T-helper 17 cell (primary cell): Measurements from ENCODE around the gene EIF4EBP3. TPM values are rescaled to one million over a fixed set of nuclear protein-coding genes. Genes with fewer than 3 reads are reported as not detected.

Experiments
- ATAC-seq: fragments of 150-1000 bp; cut with Tn5 transposase; 2 replicates; pipeline ENCODE4 v1.10.0; 2021; ENCODE audit warnings: mild to moderate bottlenecking, moderate library complexity
- DNase-seq, 3 donors: peaks; one replicate each; pipeline versions ENCODE4 v3.0.0 to v3.0.0-alpha.2; 2020 to 2021
- H3K9me3 ChIP-seq: one replicate; pipeline ENCODE4 v1.7.0; 2013; ENCODE audit warnings: low read length, mild to moderate bottlenecking; ENCODE audit not compliant: control insufficient read depth, poor library complexity, severe bottlenecking
- H3K27ac Mint-ChIP-seq: one replicate; pipeline ENCODE4 v1.8.0; 2022; ENCODE audit warnings: mild to moderate bottlenecking, moderate library complexity, mixed read lengths
- H3K27me3 Mint-ChIP-seq: one replicate; pipeline ENCODE4 v1.8.0; 2022; ENCODE audit warnings: mixed read lengths
- H3K36me3 Mint-ChIP-seq: one replicate; pipeline ENCODE4 v1.8.0; 2022; ENCODE audit warnings: low read depth, mixed read lengths
- H3K4me1 Mint-ChIP-seq: one replicate; pipeline ENCODE4 v1.8.0; 2022; ENCODE audit warnings: mild to moderate bottlenecking, mixed read lengths
- H3K4me3 Mint-ChIP-seq: one replicate; pipeline ENCODE4 v1.8.0; 2022; ENCODE audit warnings: mild to moderate bottlenecking, moderate library complexity, mixed read lengths
- total RNA-seq, 4 donors: library from RNA in 2 of 4; stranded (reverse) in 2 of 4; gene quantifications; one replicate each; pipeline ENCODE4 v1.2.3 and lab custom pipeline; 2022 to 2026

Gene EIF4EBP3
- total RNA-seq, 2 donors from 2014 or later, result 9.1 to 14.0 TPM

GRCh38 chr5:140596321-140596741 lies 48.9 kb downstream of the EIF4EBP3 start:
- H3K27ac Mint-ChIP-seq, result no peak overlapping the region
- no peaks in the 10 kb centered on the region for H3K36me3 Mint-ChIP-seq
- no peak for DNase-seq
- H3K27me3 Mint-ChIP-seq, result no peaks in the 10 kb centered on the region
- H3K4me3 Mint-ChIP-seq, result no peak overlapping the region
- H3K9me3 ChIP-seq, result no peaks in the 10 kb centered on the region
- H3K4me1 Mint-ChIP-seq, result peaks cover 2% of the 10 kb centered on the region
- ATAC-seq, result no peak

GRCh38 chr5:140598836-140599235 lies 51.4 kb downstream of the EIF4EBP3 start:
- Mint-ChIP-seq H3K27ac (no peak overlapping the region), H3K27me3 (no peaks in the 10 kb centered on the region), H3K4me3 (no peak overlapping the region), H3K4me1 (no peaks in the 10 kb centered on the region), H3K36me3 (no peaks in the 10 kb centered on the region)
- no peaks in the 10 kb centered on the region for H3K9me3 ChIP-seq
- ATAC-seq (no peak), DNase-seq (no peak)

Other genes with a start within 250 kb of the EIF4EBP3 start
- gene PFDN1, start 244.6 kb upstream of the EIF4EBP3 start, total RNA-seq, result 10 to 100 TPM; 33.4 to 35.2 TPM
- gene HBEGF, start 201.1 kb upstream of the EIF4EBP3 start, total RNA-seq, result 1 to 10 TPM; 3.2 to 7.3 TPM
- gene SLC4A9, start 187.5 kb upstream of the EIF4EBP3 start, total RNA-seq, result not detected
- gene ANKHD1, start 145.8 kb upstream of the EIF4EBP3 start, total RNA-seq, result 100 to 1,000 TPM; 223 to 228 TPM
- gene SRA1, start 9.8 kb downstream of the EIF4EBP3 start, total RNA-seq, result 10 to 100 TPM; 29.9 to 33.2 TPM
- 10 to 100 TPM; 47.5 to 59.0 TPM for gene APBB3, start 16.9 kb downstream of the EIF4EBP3 start, total RNA-seq
- 10 to 100 TPM; 43.2 to 45.0 TPM for gene SLC35A4, start 17.2 kb downstream of the EIF4EBP3 start, total RNA-seq
- 1 to 10 TPM; 1.4 to 9.2 TPM for gene CD14, start 85.5 kb downstream of the EIF4EBP3 start, total RNA-seq
- 10 to 100 TPM; 18.3 to 23.1 TPM for gene TMCO6, start 91.8 kb downstream of the EIF4EBP3 start, total RNA-seq
- 10 to 100 TPM; 40.7 to 46.2 TPM for gene NDUFA2, start 100.0 kb downstream of the EIF4EBP3 start, total RNA-seq
- gene IK, start 100.2 kb downstream of the EIF4EBP3 start, total RNA-seq, result 100 to 1,000 TPM; 168 to 172 TPM
- 10 to 100 TPM; 34.8 to 36.3 TPM for gene WDR55, start 117.2 kb downstream of the EIF4EBP3 start, total RNA-seq
- 1 to 10 TPM; 1.2 to 1.9 TPM for gene DND1, start 125.9 kb downstream of the EIF4EBP3 start, total RNA-seq
- gene HARS1, start 143.7 kb downstream of the EIF4EBP3 start, total RNA-seq, result 10 to 100 TPM; 44.8 to 49.3 TPM
- 10 to 100 TPM; 33.5 to 34.9 TPM for gene HARS2, start 143.8 kb downstream of the EIF4EBP3 start, total RNA-seq
- gene ZMAT2, start 152.8 kb downstream of the EIF4EBP3 start, total RNA-seq, result 10 to 100 TPM; 40.9 to 41.5 TPM
- gene PCDHA1, start 238.5 kb downstream of the EIF4EBP3 start, total RNA-seq, result not detected
- gene PCDHA2, start 247.2 kb downstream of the EIF4EBP3 start, total RNA-seq, result not detected